H1 (cell line): ENCODE results near the gene UPB1. TPM values are rescaled to one million over a fixed set of nuclear protein-coding genes. Genes with fewer than 3 reads are reported as not detected.

Source experiments
- CTCF ChIA-PET: fragments of 300-600 bp; sonication (Branson Sonifier 250); formaldehyde crosslinking; loops from one replicate; lab custom pipeline; 2021; ENCODE audit not compliant: partially characterized antibody; lab: Charles Lee
- POLR2A ChIA-PET: fragments of 300-600 bp; sonication (Branson Sonifier 250); formaldehyde crosslinking; loops from one replicate; lab custom pipeline; 2021; ENCODE audit warnings: inconsistent platforms; ENCODE audit not compliant: partially characterized antibody; lab: Charles Lee
- DNase-seq, 2 experiments: peaks; one replicate each; pipeline versions ENCODE4 v3.0.0 to v3.0.0-alpha.2; 2010 to 2022; ENCODE audit warnings: low spot score in 2 of 2, low read depth in 1 of 2, mixed read lengths in 1 of 2
- FAIRE-seq: peaks from 2 replicates; lab custom pipeline; 2011; peaks lifted over from hg19 to GRCh38; lab: Jason Lieb, UNC
- H2AFZ ChIP-seq: 2 replicates; pipeline ENCODE4 v1.8.1; 2012; ENCODE audit warnings: low read length, inconsistent platforms
- H2AK5ac ChIP-seq: 2 replicates; pipeline ENCODE4 v1.6.1; 2013; ENCODE audit warnings: low read depth, low read length
- H2BK120ac ChIP-seq: replicated peaks from 2 replicates; pipeline ENCODE3; 2013; ENCODE audit warnings: low read depth, low read length, inconsistent platforms
- H2BK12ac ChIP-seq: 2 replicates; pipeline ENCODE4 v1.6.1; 2013; ENCODE audit warnings: low read depth, low read length
- H2BK15ac ChIP-seq: 2 replicates; pipeline ENCODE4 v1.6.1; 2013; ENCODE audit warnings: low read length
- H2BK20ac ChIP-seq: 2 replicates; pipeline ENCODE4 v1.6.1; 2013; ENCODE audit warnings: low read length
- H2BK5ac ChIP-seq: 2 replicates; pipeline ENCODE4 v1.6.1; 2013; ENCODE audit warnings: low read depth, low read length
- H3K14ac ChIP-seq: 2 replicates; pipeline ENCODE4 v1.6.1; 2013; ENCODE audit warnings: inconsistent platforms; ENCODE audit not compliant: insufficient read length
- H3K18ac ChIP-seq: 2 replicates; pipeline ENCODE4 v1.6.1; 2013; ENCODE audit warnings: low read length; ENCODE audit errors: extremely low read depth
- H3K23ac ChIP-seq: 2 replicates; pipeline ENCODE4 v1.6.1; 2013; ENCODE audit warnings: inconsistent platforms; ENCODE audit not compliant: insufficient read length
- H3K23me2 ChIP-seq: 2 replicates; pipeline ENCODE4 v1.6.1; 2013; ENCODE audit warnings: low read depth, low read length
- H3K27ac ChIP-seq: 2 replicates; pipeline ENCODE4 v1.6.1; 2011; ENCODE audit warnings: low read depth, low read length, inconsistent platforms
- H3K27me3 ChIP-seq, 4 experiments: replicated peaks in 1 of 4; 1 replicate in 1 of 4; 2 replicates in 3 of 4; pipeline versions ENCODE4 v1.6.1 to v1.8.1; 2011 to 2013; ENCODE audit warnings: low read length in 3 of 4, mild to moderate bottlenecking in 3 of 4, inconsistent platforms in 2 of 4, mixed read lengths in 2 of 4, moderate library complexity in 1 of 4; ENCODE audit not compliant: control insufficient read depth in 3 of 4, insufficient read depth in 3 of 4; ENCODE audit errors: extremely low read depth in 1 of 4
- H3K36me3 ChIP-seq, 4 experiments: 2 replicates each; pipeline versions ENCODE4 v1.6.1 to v1.8.1; 2011 to 2013; ENCODE audit warnings: mild to moderate bottlenecking in 4 of 4, low read length in 3 of 4, moderate library complexity in 2 of 4, control low read depth in 1 of 4, inconsistent platforms in 1 of 4; ENCODE audit not compliant: insufficient read depth in 4 of 4, control insufficient read depth in 2 of 4
- H3K4ac ChIP-seq: replicated peaks from 2 replicates; pipeline ENCODE3; 2013; ENCODE audit warnings: low read length, low read depth, mixed read lengths, inconsistent platforms; ENCODE audit not compliant: insufficient read length
- H3K4me1 ChIP-seq, 4 experiments: replicated peaks in 1 of 4; 1 replicate in 1 of 4; 2 replicates in 3 of 4; pipeline versions ENCODE4 v1.6.1 to v1.8.1; 2011 to 2013; ENCODE audit warnings: low read length in 3 of 4, inconsistent platforms in 2 of 4, mixed read lengths in 1 of 4; ENCODE audit not compliant: insufficient read depth in 4 of 4, control insufficient read depth in 3 of 4
- H3K4me2 ChIP-seq, 2 experiments: 2 replicates each; pipeline versions ENCODE4 v1.6.1 to v1.8.1; 2011 to 2013; ENCODE audit warnings: low read depth in 2 of 2, low read length in 2 of 2, control low read depth in 1 of 2, inconsistent platforms in 1 of 2, mild to moderate bottlenecking in 1 of 2; ENCODE audit not compliant: insufficient read depth in 1 of 2
- H3K4me3 ChIP-seq, 4 experiments: fragments of 200-600, 300-600 bp in 1 of 4; sonication (generic), shearing (Covaris generic), sonication (Bioruptor Twin) in 1 of 4; 2 replicates each; pipeline versions ENCODE4 v1.5.1 to v1.8.1; 2011 to 2016; ENCODE audit warnings: low read length in 4 of 4, low read depth in 3 of 4, control low read depth in 2 of 4, inconsistent platforms in 2 of 4, mild to moderate bottlenecking in 2 of 4, mixed read lengths in 1 of 4, moderate library complexity in 1 of 4; ENCODE audit not compliant: insufficient read depth in 2 of 4; ENCODE audit errors: extremely low read depth in 1 of 4
- H3K56ac ChIP-seq: replicated peaks from 2 replicates; pipeline ENCODE3; 2013; ENCODE audit warnings: low read depth, mild to moderate bottlenecking, mixed read lengths, low read length, inconsistent platforms; ENCODE audit not compliant: insufficient read length
- H3K79me1 ChIP-seq: 2 replicates; pipeline ENCODE4 v1.6.1; 2013; ENCODE audit warnings: low read depth, low read length, control low read depth
- H3K79me2 ChIP-seq, 2 experiments: 2 replicates each; pipeline versions ENCODE4 v1.6.1 to v1.8.1; 2012 to 2013; ENCODE audit warnings: low read length in 2 of 2, mild to moderate bottlenecking in 2 of 2, inconsistent platforms in 1 of 2; ENCODE audit not compliant: insufficient read depth in 2 of 2, control insufficient read depth in 1 of 2
- H3K9ac ChIP-seq, 4 experiments: replicated peaks in 1 of 4; 1 replicate in 1 of 4; 2 replicates in 3 of 4; pipeline versions ENCODE4 v1.6.1 to v1.8.1; 2011 to 2013; ENCODE audit warnings: low read depth in 3 of 4, low read length in 3 of 4, control low read depth in 2 of 4, mild to moderate bottlenecking in 2 of 4, moderate library complexity in 2 of 4, inconsistent platforms in 1 of 4; ENCODE audit errors: extremely low read depth in 1 of 4
- H3K9me3 ChIP-seq, 2 experiments: 2 replicates each; pipeline versions ENCODE4 v1.6.1 to v1.8.1; 2012 to 2013; ENCODE audit warnings: mild to moderate bottlenecking in 2 of 2, moderate library complexity in 2 of 2, control low read depth in 1 of 2, inconsistent platforms in 1 of 2, low read depth in 1 of 2, low read length in 1 of 2, mixed read lengths in 1 of 2; ENCODE audit not compliant: insufficient read depth in 2 of 2
- H4K20me1 ChIP-seq, 2 experiments: replicated peaks in 1 of 2; 2 replicates each; pipeline versions ENCODE3 to v1.8.1; 2011 to 2013; ENCODE audit warnings: inconsistent platforms in 2 of 2, low read length in 2 of 2, mild to moderate bottlenecking in 1 of 2; ENCODE audit not compliant: insufficient read depth in 2 of 2, control insufficient read depth in 1 of 2
- H4K5ac ChIP-seq: 2 replicates; pipeline ENCODE4 v1.6.1; 2013; ENCODE audit warnings: low read length, low read depth, mixed read lengths, inconsistent platforms; ENCODE audit not compliant: insufficient read length
- H4K8ac ChIP-seq: 2 replicates; pipeline ENCODE4 v1.8.0; 2013; ENCODE audit warnings: mild to moderate bottlenecking, moderate library complexity, low read length, inconsistent platforms; ENCODE audit not compliant: insufficient read depth; ENCODE audit errors: extremely low read depth
- H4K91ac ChIP-seq: replicated peaks from 2 replicates; pipeline ENCODE3; 2013; ENCODE audit warnings: low read length, mixed read lengths, inconsistent platforms; ENCODE audit not compliant: insufficient read length
- KDM4A ChIP-seq: IDR thresholded peaks from one replicate; pipeline ENCODE4 v1.7.1; 2012; ENCODE audit warnings: low read depth, mild to moderate bottlenecking, moderate library complexity, low read length, inconsistent platforms; ENCODE audit not compliant: severe bottlenecking
- TCF12 ChIP-seq: IDR thresholded peaks from 2 replicates; pipeline ENCODE4 v1.6.1; 2011; ENCODE audit warnings: low read depth, mild to moderate bottlenecking, low read length
- WGBS, 2 experiments: shearing (Covaris generic) in 1 of 2; methylation state at CpG; one replicate each; pipeline versions ENCODE4 v1.1.6 to v1.1.7; 2013 to 2015; ENCODE audit warnings: low lambda C conversion rate in 2 of 2, mixed read lengths in 2 of 2, inconsistent platforms in 1 of 2, low coverage in 1 of 2, missing lambda C conversion rate in 1 of 2; ENCODE audit not compliant: insufficient replicate concordance in 2 of 2, insufficient coverage in 1 of 2, insufficient read length in 1 of 2; ENCODE audit errors: extremely low coverage in 1 of 2, missing lambda C conversion rate in 1 of 2; 5-methylcytosine and 5-hydroxymethylcytosine counted together
- polyA plus RNA-seq, 7 experiments: library from polyadenylated mRNA; depleted of rRNA in 3 of 7; stranded (reverse) in 5 of 7; unstranded in 2 of 7; fragments of >200 nt in 5 of 7; fragments of 200-250 nt in 2 of 7; gene quantifications; 1 replicate in 5 of 7; 2 replicates in 1 of 7; 4 replicates in 1 of 7; pipeline versions ENCODE4 v1.2.1 to v1.2.3, GENCODE V29; 2011 to 2013; ENCODE audit warnings: missing spikeins in 2 of 7, mixed read lengths in 2 of 7
- total RNA-seq: library from RNA; stranded (reverse); fragmentation: NEBNext Ultra II Directional; extraction: Animal tissue kit (Norgen Biotek cat#: 25700); gene quantifications from 2 replicates; pipeline ENCODE4 v1.2.1, GENCODE V29; 2021

UPB1 gene
- total and polyA plus RNA-seq, 2 of the 8 experiments (the other 6 are each of a cell fraction or from before 2014, with no cell fraction given): 0.09 TPM; not detected in 1

DNA sequence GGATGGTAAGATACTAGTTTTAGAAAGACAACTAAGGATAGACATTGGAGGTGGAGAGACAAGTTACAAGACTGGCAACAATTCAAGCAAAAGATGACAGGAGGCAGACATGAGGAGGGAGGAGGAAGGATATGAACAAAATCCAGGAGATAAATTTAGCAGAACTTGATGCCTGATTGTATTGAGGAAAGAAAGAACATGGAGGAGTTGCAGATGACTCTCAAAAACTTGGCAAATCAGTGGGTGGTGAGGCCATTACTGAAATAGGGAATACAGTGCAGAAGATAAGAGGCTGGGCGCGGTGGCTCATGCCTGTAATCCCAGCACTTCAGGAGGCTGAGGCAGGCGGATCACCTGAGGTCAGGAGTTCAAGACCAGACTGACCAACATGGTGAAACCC is 2.7 kb upstream of the UPB1 start:
- Histone ChIP-seq H3K23me2 (peaks cover 6% of the 10 kb centered on the region; the same call in 1 of the 2 replicates), H3K27me3 (peaks cover 20 to 36% (median 30%) of the 10 kb centered on the region in 4 experiments), H3K4me2 (no peak overlapping the region), H3K4me1 (peaks cover 0 to 7% (median 2%) of the 10 kb centered on the region in 4 experiments; a peak in 4 of 7 replicates), H2BK5ac (no peak overlapping the region), H4K8ac (no peak overlapping the region), H2AFZ (no peak overlapping the region), H3K9ac (no peak overlapping the region), H2BK120ac (no peak overlapping the region), H2BK15ac (no peak overlapping the region), H3K27ac (no peak overlapping the region), H3K4ac (no peak overlapping the region), H4K5ac (no peak overlapping the region), H3K18ac (no peak overlapping the region), H3K4me3 (no peak overlapping the region), H3K14ac (no peak overlapping the region), H4K91ac (no peak overlapping the region), H3K36me3 (peaks cover 0 to 5% (median 0%) of the 10 kb centered on the region in 4 experiments; a peak in 2 of 8 replicates), H3K79me1 (no peaks in the 10 kb centered on the region), H3K79me2 (no peaks in the 10 kb centered on the region), H4K20me1 (no peaks in the 10 kb centered on the region), H3K23ac (no peak overlapping the region), H2AK5ac (no peak overlapping the region), H2BK20ac (no peak overlapping the region), H3K56ac (no peak overlapping the region), H3K9me3 (peaks cover 3 to 10% of the 10 kb centered on the region in 2 experiments; a peak in 3 of 4 replicates), H2BK12ac (no peak overlapping the region)
- WGBS, 2 experiments: 96% methylated on average over 3 of the region's 3 CpGs; no CpG with 5 or more reads in 1 of the 2 experiments
- FAIRE-seq: no peak
- ChIA-PET CTCF (interaction anchor here (0.9 to 1.4 kb wide), 3 partner anchors 10 to 71 kb away, joined by 4 to 6 read pairs (median 4); no protein-coding TSS in a partner anchor), POLR2A (no interaction called here)
- no peak for DNase-seq
- TF ChIP-seq KDM4A: no peak
- no peak for TF ChIP-seq TCF12
